Neuronal stem cell (in vitro differentiated cells): ENCODE data around the gene NCLN.
A peak's percentile ranks its signal among the peaks of the same experiment; 100 is the strongest.

Source experiments
- DNase-seq: peaks from one replicate; pipeline ENCODE4 v3.0.0-alpha.2; 2013; ENCODE audit warnings: low spot score
- H2AFZ ChIP-seq: one replicate; pipeline ENCODE4 v1.6.1; 2013; ENCODE audit warnings: mild to moderate bottlenecking, low read length, inconsistent platforms
- H2AK5ac ChIP-seq: 2 replicates; pipeline ENCODE4 v1.6.1; 2013; ENCODE audit warnings: low read depth, mild to moderate bottlenecking, inconsistent platforms, low read length, moderate library complexity, mixed read lengths
- H2BK120ac ChIP-seq: 2 replicates; pipeline ENCODE4 v1.6.1; 2013; ENCODE audit warnings: low read depth, mild to moderate bottlenecking, inconsistent platforms, low read length, moderate library complexity, mixed read lengths
- H2BK12ac ChIP-seq: one replicate; pipeline ENCODE4 v1.6.1; 2013; ENCODE audit warnings: low read length, inconsistent platforms
- H2BK15ac ChIP-seq: 2 replicates; pipeline ENCODE4 v1.6.1; 2013; ENCODE audit warnings: mild to moderate bottlenecking, low read length, inconsistent platforms, mixed read lengths
- H2BK5ac ChIP-seq: one replicate; pipeline ENCODE4 v1.6.1; 2013; ENCODE audit warnings: inconsistent platforms, mild to moderate bottlenecking, low read length, moderate library complexity
- H3K14ac ChIP-seq: one replicate; pipeline ENCODE4 v1.6.1; 2013; ENCODE audit warnings: low read length, inconsistent platforms
- H3K18ac ChIP-seq: 2 replicates; pipeline ENCODE4 v1.6.1; 2013; ENCODE audit warnings: low read length, inconsistent platforms
- H3K23ac ChIP-seq: 2 replicates; pipeline ENCODE4 v1.6.1; 2013; ENCODE audit warnings: low read depth, mild to moderate bottlenecking, mixed read lengths, low read length, inconsistent platforms; ENCODE audit not compliant: poor library complexity
- H3K27ac ChIP-seq: replicated peaks from 3 replicates; pipeline ENCODE4 v1.5.1; 2013; ENCODE audit warnings: low read length, inconsistent platforms
- H3K27me3 ChIP-seq, 3 experiments: 2 replicates each; pipeline ENCODE4 v1.6.1; 2013; ENCODE audit warnings: low read length in 3 of 3, mild to moderate bottlenecking in 2 of 3, inconsistent platforms in 1 of 3, low read depth in 1 of 3, mixed read lengths in 1 of 3, moderate library complexity in 1 of 3; ENCODE audit not compliant: control insufficient read depth in 3 of 3, insufficient read depth in 3 of 3
- H3K36me3 ChIP-seq, 2 donors: replicated peaks in 1 of 2; 2 replicates each; pipeline ENCODE4 v1.6.1; 2013; ENCODE audit warnings: low read length in 2 of 2; ENCODE audit not compliant: control insufficient read depth in 2 of 2, insufficient read depth in 2 of 2
- H3K4ac ChIP-seq: 2 replicates; pipeline ENCODE4 v1.6.1; 2013; ENCODE audit warnings: inconsistent platforms, mild to moderate bottlenecking, low read length, moderate library complexity
- H3K4me1 ChIP-seq, 2 donors: 1 replicate in 1 of 2; 2 replicates in 1 of 2; pipeline ENCODE4 v1.6.1; 2013; ENCODE audit warnings: low read length in 2 of 2, low read depth in 1 of 2; ENCODE audit not compliant: control insufficient read depth in 2 of 2, insufficient read depth in 1 of 2
- H3K4me2 ChIP-seq: one replicate; pipeline ENCODE4 v1.6.1; 2013; ENCODE audit warnings: mild to moderate bottlenecking, low read length, inconsistent platforms; ENCODE audit not compliant: insufficient read depth, poor library complexity, severe bottlenecking
- H3K4me3 ChIP-seq, 2 donors: 2 replicates each; pipeline ENCODE4 v1.5.1; 2013; ENCODE audit warnings: low read length in 2 of 2, mild to moderate bottlenecking in 2 of 2, inconsistent platforms in 1 of 2, moderate library complexity in 1 of 2
- H3K79me1 ChIP-seq: one replicate; pipeline ENCODE4 v1.6.1; 2013; ENCODE audit warnings: low read depth, mild to moderate bottlenecking, inconsistent platforms, low read length, moderate library complexity
- H3K9ac ChIP-seq: one replicate; pipeline ENCODE4 v1.6.1; 2013; ENCODE audit warnings: mild to moderate bottlenecking, low read depth, low read length, inconsistent platforms; ENCODE audit not compliant: poor library complexity
- H3K9me3 ChIP-seq, 2 donors: replicated peaks in 1 of 2; 2 replicates each; pipeline versions ENCODE3 to v1.6.1; 2013; ENCODE audit warnings: low read length in 2 of 2, mild to moderate bottlenecking in 2 of 2, inconsistent platforms in 1 of 2, low read depth in 1 of 2, mixed read lengths in 1 of 2, moderate library complexity in 1 of 2; ENCODE audit not compliant: control insufficient read depth in 2 of 2, insufficient read depth in 1 of 2
- H4K8ac ChIP-seq: one replicate; pipeline ENCODE4 v1.6.1; 2013; ENCODE audit warnings: low read depth, mild to moderate bottlenecking, inconsistent platforms, low read length, moderate library complexity
- H4K91ac ChIP-seq: one replicate; pipeline ENCODE4 v1.6.1; 2013; ENCODE audit warnings: low read length, low read depth, mild to moderate bottlenecking, inconsistent platforms; ENCODE audit not compliant: poor library complexity
- WGBS, 2 donors: extraction: QIAGEN DNeasy Blood & Tissue Kit; methylation state at CpG; one replicate each; pipeline ENCODE4 v1.1.7; 2013; ENCODE audit warnings: missing lambda C conversion rate in 2 of 2, mixed read lengths in 1 of 2; ENCODE audit not compliant: insufficient read length in 2 of 2, insufficient replicate concordance in 1 of 2; ENCODE audit errors: extremely low coverage in 2 of 2; 5-methylcytosine and 5-hydroxymethylcytosine counted together

NCLN gene

DNA sequence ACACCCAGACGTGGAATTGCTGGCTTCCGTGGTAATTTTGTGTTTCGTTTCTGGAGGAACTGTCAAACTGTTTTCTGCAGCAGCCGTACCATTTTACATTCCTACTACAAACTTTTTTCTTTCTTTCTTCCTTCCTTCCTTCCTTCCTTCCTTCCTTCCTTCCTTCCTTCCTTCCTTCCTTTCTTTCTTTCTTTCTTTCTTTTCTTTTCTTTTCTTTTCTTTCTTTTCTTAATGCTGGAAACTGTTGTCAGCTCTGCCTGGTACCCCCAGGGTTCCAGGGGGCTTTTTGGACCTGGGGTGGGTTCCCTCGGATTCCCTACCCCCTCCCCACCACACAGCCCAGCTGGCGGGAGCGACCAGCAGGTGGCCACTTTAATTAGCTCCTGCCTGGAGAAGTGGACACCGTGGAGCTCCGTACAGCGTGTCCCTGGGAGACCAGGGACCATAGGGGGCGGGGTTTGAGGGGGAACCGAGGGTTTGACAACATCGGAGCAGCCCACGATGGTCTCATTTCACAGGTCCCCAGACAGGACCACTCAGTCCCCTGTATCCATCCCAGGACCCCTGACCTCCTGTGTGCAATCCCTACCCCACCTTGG, 63.1 kb downstream of the NCLN start:
- no peak overlapping the region for H3K27ac ChIP-seq
- no peak overlapping the region for H4K91ac ChIP-seq
- H2BK12ac ChIP-seq = no peak overlapping the region
- peaks cover 7% of the 10 kb centered on the region for H3K79me1 ChIP-seq
- H2AK5ac ChIP-seq = no peak overlapping the region
- no peak overlapping the region for H3K4me3 ChIP-seq
- H2AFZ ChIP-seq = no peak overlapping the region
- H3K4me2 ChIP-seq = no peak overlapping the region
- DNase-seq = no peak
- H2BK120ac ChIP-seq = no peak overlapping the region
- peaks cover 0 to 5% of the 10 kb centered on the region in 2 donors for H3K4me1 ChIP-seq
- H3K9me3 ChIP-seq = peaks cover 3 to 20% of the 10 kb centered on the region in 2 donors
- no peak overlapping the region for H2BK5ac ChIP-seq
- peaks cover 0 to 4% (median 0%) of the 10 kb centered on the region in 3 experiments for H3K27me3 ChIP-seq
- no peak overlapping the region for H3K9ac ChIP-seq
- H3K23ac ChIP-seq = no peak overlapping the region
- H4K8ac ChIP-seq = no peak overlapping the region
- no peak overlapping the region for H3K18ac ChIP-seq
- H3K36me3 ChIP-seq = peaks cover 0 to 12% of the 10 kb centered on the region in 2 donors
- no peak overlapping the region for H3K4ac ChIP-seq
- no peak overlapping the region for H3K14ac ChIP-seq
- no CpG with 5 or more reads among the region's 14 CpGs for WGBS, 2 donors
- H2BK15ac ChIP-seq = no peak overlapping the region

DNA sequence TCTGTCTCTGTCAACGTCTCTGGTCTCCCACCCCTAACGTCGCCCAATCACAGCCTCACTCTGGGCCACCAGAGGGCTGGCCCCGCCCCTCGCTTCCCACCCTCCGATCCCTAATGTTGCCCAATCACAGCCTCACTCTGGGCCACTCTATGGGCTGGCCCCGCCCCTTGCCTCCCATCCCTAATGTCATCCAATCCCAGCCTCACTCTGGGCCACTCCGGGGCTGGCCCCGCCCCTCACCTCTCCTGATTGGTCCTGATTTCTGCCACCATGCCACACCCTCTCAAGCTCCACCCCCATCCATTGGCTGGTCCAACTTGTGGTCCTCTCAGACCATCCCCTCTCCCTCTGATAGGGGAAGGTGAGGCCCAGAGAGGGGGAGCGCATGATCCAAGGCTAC, 63.7 kb downstream of the NCLN start:
- no peak for DNase-seq
- H2AFZ ChIP-seq = no peak overlapping the region
- H2BK5ac ChIP-seq = no peak overlapping the region
- H3K4ac ChIP-seq = no peak overlapping the region
- no peak overlapping the region for H3K4me2 ChIP-seq
- H4K91ac ChIP-seq = no peak overlapping the region
- H3K14ac ChIP-seq = no peak overlapping the region
- H4K8ac ChIP-seq = no peak overlapping the region
- H2BK12ac ChIP-seq = no peak overlapping the region
- peaks cover 0 to 4% (median 0%) of the 10 kb centered on the region in 3 experiments for H3K27me3 ChIP-seq
- no peak overlapping the region for H3K18ac ChIP-seq
- H3K9ac ChIP-seq = no peak overlapping the region
- H3K23ac ChIP-seq = peak overlapping the region; percentile 58
- H2AK5ac ChIP-seq = no peak overlapping the region
- no peak overlapping the region for H2BK15ac ChIP-seq
- WGBS, 2 donors = no CpG with 5 or more reads among the region's 10 CpGs
- H3K9me3 ChIP-seq = peaks cover 3 to 17% of the 10 kb centered on the region in 2 donors
- no peak overlapping the region for H3K4me3 ChIP-seq
- H3K4me1 ChIP-seq = peaks cover 0 to 2% of the 10 kb centered on the region in 2 donors
- peaks cover 0 to 8% of the 10 kb centered on the region in 2 donors for H3K36me3 ChIP-seq
- peaks cover 3% of the 10 kb centered on the region for H3K79me1 ChIP-seq
- no peak overlapping the region for H3K27ac ChIP-seq
- H2BK120ac ChIP-seq = no peak overlapping the region

DNA sequence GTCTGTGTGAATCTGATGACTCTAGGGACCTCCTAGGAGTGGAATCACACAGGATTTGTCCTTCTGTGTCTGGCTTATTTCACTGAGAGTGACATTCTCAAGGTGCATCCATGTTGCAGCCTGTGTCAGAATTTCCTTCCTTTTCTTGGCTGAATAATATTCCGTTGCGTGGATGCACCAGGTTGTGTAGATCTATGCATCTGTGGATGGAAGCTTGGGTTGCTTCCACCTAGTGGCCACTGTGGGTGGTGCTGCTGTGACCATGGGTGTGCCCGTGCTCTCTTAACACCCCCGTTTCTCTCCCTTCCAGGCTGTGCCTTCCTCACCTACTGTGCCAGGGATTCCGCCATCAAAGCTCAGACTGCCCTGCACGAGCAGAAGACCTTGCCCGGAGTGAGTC, 64.9 kb downstream of the NCLN start:
- Histone ChIP-seq H3K23ac (no peak overlapping the region), H2AFZ (no peak overlapping the region), H3K27ac (no peak overlapping the region), H2AK5ac (no peak overlapping the region), H2BK12ac (no peak overlapping the region), H3K9ac (no peak overlapping the region), H2BK15ac (no peak overlapping the region), H3K14ac (no peak overlapping the region), H4K8ac (no peak overlapping the region), H2BK120ac (no peak overlapping the region), H3K36me3 (peaks cover 0 to 5% of the 10 kb centered on the region in 2 donors), H3K79me1 (no peaks in the 10 kb centered on the region), H3K9me3 (peaks cover 3 to 9% of the 10 kb centered on the region in 2 donors), H3K18ac (no peak overlapping the region), H3K27me3 (no peaks in the 10 kb centered on the region), H3K4me1 (peaks cover 0 to 2% of the 10 kb centered on the region in 2 donors), H3K4ac (no peak overlapping the region), H3K4me3 (no peak overlapping the region), H4K91ac (no peak overlapping the region), H2BK5ac (no peak overlapping the region), H3K4me2 (no peak overlapping the region)
- DNase-seq = no peak
- whole genome bisulfite sequencing, 2 donors = no CpG with 5 or more reads among the region's 7 CpGs

DNA sequence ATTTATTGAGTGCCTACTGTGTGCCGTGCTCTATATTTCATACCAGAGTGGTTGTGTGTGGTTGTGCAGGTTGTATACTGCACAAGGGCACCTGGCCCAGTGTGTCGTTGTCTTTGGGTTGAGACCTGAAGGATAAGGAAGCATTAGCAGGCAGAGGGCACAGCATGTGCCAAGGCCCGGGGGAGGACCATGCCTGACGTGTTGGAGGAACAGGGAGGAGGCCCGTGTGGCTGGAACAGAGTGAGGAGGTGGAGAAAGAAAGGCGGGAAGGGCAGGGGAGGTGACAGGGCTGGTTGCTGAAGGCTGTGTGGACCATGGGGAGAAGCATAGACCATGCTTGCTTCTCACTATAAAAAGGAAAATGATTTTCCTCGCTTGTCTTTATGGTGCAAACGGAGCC, 65.5 kb downstream of the NCLN start:
- Histone ChIP-seq H2BK120ac (no peak overlapping the region), H3K14ac (no peak overlapping the region), H2BK5ac (no peak overlapping the region), H3K27ac (no peak overlapping the region), H3K18ac (no peak overlapping the region), H3K4me2 (no peak overlapping the region), H4K8ac (no peak overlapping the region), H3K23ac (no peak overlapping the region), H2BK12ac (no peak overlapping the region), H3K4ac (no peak overlapping the region), H3K36me3 (peaks cover 0 to 5% of the 10 kb centered on the region in 2 donors), H3K27me3 (no peaks in the 10 kb centered on the region), H2BK15ac (no peak overlapping the region), H3K4me1 (peaks cover 0 to 2% of the 10 kb centered on the region in 2 donors), H4K91ac (no peak overlapping the region), H2AK5ac (no peak overlapping the region), H3K9me3 (peaks cover 3 to 9% of the 10 kb centered on the region in 2 donors), H3K79me1 (no peaks in the 10 kb centered on the region), H3K4me3 (no peak overlapping the region), H3K9ac (no peak overlapping the region), H2AFZ (no peak overlapping the region)
- no CpG with 5 or more reads among the region's 8 CpGs for WGBS, 2 donors
- DNase-seq = no peak
